A673 (cell line): ENCODE measurements around the gene PIPOX. TPM values are rescaled to one million over a fixed set of nuclear protein-coding genes. Genes with fewer than 3 reads are reported as not detected.
A peak's percentile ranks its signal among the peaks of the same experiment; 100 is the strongest.

Source experiments
- BruUV-seq: library from RNA; stranded (reverse); fragments of 400-500 nt; replicated peaks from 2 replicates; lab custom pipeline; 2021; lab: Mats Ljungman, UMichigan
- CTCF ChIA-PET: fragments of 300-600 bp; sonication (Branson Sonifier 250); formaldehyde crosslinking; loops from one replicate; lab custom pipeline; 2022; ENCODE audit warnings: antibody characterized with exemption; lab: Charles Lee
- POLR2A ChIA-PET: fragments of 300-600 bp; sonication (Branson Sonifier 250); formaldehyde crosslinking; loops from one replicate; lab custom pipeline; 2022; ENCODE audit warnings: antibody characterized with exemption; ENCODE audit not compliant: low non-redundant PET; lab: Charles Lee
- DNase-seq: peaks from one replicate; pipeline ENCODE4 v3.0.0-alpha.2; 2015; ENCODE audit warnings: low spot score
- H3K27ac ChIP-seq: fragments of 200-600 bp; sonication (generic); 2 replicates; pipeline ENCODE4 v1.5.1; 2016; ENCODE audit warnings: mixed run types, low read depth, mild to moderate bottlenecking, mixed read lengths, antibody characterized with exemption, low read length; ENCODE audit not compliant: poor library complexity, severe bottlenecking
- H3K27me3 ChIP-seq: fragments of 200-600 bp; sonication (generic); replicated peaks from 2 replicates; pipeline ENCODE4 v1.6.1; 2017; ENCODE audit warnings: mixed run types, low read depth, mild to moderate bottlenecking, mixed read lengths, antibody characterized with exemption, low read length; ENCODE audit not compliant: insufficient read depth, poor library complexity
- H3K36me3 ChIP-seq: fragments of 200-600 bp; sonication (generic); 2 replicates; pipeline ENCODE4 v1.6.1; 2016; ENCODE audit warnings: mixed run types, mild to moderate bottlenecking, mixed read lengths, antibody characterized with exemption, low read length; ENCODE audit not compliant: insufficient read depth, poor library complexity, severe bottlenecking
- H3K4me1 ChIP-seq: fragments of 200-600 bp; sonication (generic); 2 replicates; pipeline ENCODE4 v1.6.1; 2017; ENCODE audit warnings: mixed run types, mild to moderate bottlenecking, mixed read lengths, antibody characterized with exemption, low read length; ENCODE audit not compliant: insufficient read depth, poor library complexity, severe bottlenecking
- H3K4me3 ChIP-seq: fragments of 200-600 bp; sonication (generic); 2 replicates; pipeline ENCODE4 v1.5.1; 2016; ENCODE audit warnings: low read depth, mixed run types, mild to moderate bottlenecking, mixed read lengths, low read length; ENCODE audit not compliant: poor library complexity, severe bottlenecking
- H3K9me3 ChIP-seq: fragments of 200-600 bp; sonication (generic); 2 replicates; pipeline ENCODE4 v1.6.1; 2016; ENCODE audit warnings: mixed run types, low read depth, mild to moderate bottlenecking, mixed read lengths, antibody characterized with exemption, low read length; ENCODE audit not compliant: poor library complexity, severe bottlenecking
- CTCF ChIP-seq: fragments of 300-800, 200-600 bp; sonication (generic); conservative IDR thresholded peaks from 2 replicates; pipeline ENCODE4 v1.5.1; 2017; ENCODE audit warnings: low read depth, mild to moderate bottlenecking, antibody characterized with exemption, low read length, moderate library complexity, mixed read lengths
- EZH2 ChIP-seq: fragments of 200-600 bp; sonication (generic); IDR thresholded peaks from 2 replicates; pipeline ENCODE4 v1.6.1; 2017; ENCODE audit warnings: borderline replicate concordance, low read depth, mild to moderate bottlenecking, mixed read lengths, antibody characterized with exemption, low read length; ENCODE audit not compliant: poor library complexity, severe bottlenecking
- intact Hi-C: fragments of 100-400 bp; cut with micrococcal nuclease; formaldehyde crosslinking; loops from one replicate; pipeline ENCODE4 v1.10.0; 2022; ENCODE audit not compliant: unreplicated experiment
- total RNA-seq: library from RNA; stranded (reverse); gene quantifications from 2 replicates; pipeline ENCODE4 v1.2.3, GENCODE V29; 2021

PIPOX gene
- total RNA-seq, 1 experiment from 2014 or later: 8.8 TPM

GRCh38 chr17:29080965-29081364, 38.0 kb downstream of the PIPOX start:
- Histone ChIP-seq H3K4me3 (no peak overlapping the region), H3K27me3 (no peaks in the 10 kb centered on the region), H3K27ac (no peak overlapping the region), H3K36me3 (no peaks in the 10 kb centered on the region), H3K9me3 (no peaks in the 10 kb centered on the region), H3K4me1 (peaks cover 47% of the 10 kb centered on the region)
- no TSS peak for BruUV-seq
- no peak for DNase-seq
- intact Hi-C loops: no loop called here
- TF ChIP-seq CTCF: no peak
- no peak for TF ChIP-seq EZH2
- ChIA-PET POLR2A (no interaction called here), CTCF (no interaction called here)

GRCh38 chr17:29084541-29085146, 41.7 kb downstream of the PIPOX start:
- H3K4me1 ChIP-seq: peaks cover 23% of the 10 kb centered on the region
- BruUV-seq: no TSS peak
- DNase-seq: peak; percentile 54
- H3K9me3 ChIP-seq: no peaks in the 10 kb centered on the region
- ChIA-PET CTCF (interaction anchor here (0.5 kb wide), 1 partner anchor 121 kb away, joined by 7 read pairs; no protein-coding TSS in a partner anchor), POLR2A (no interaction called here)
- no peak overlapping the region for H3K4me3 ChIP-seq
- peak overlapping the region; percentile 54 for H3K27ac ChIP-seq
- intact Hi-C loops: no loop called here
- no peak for TF ChIP-seq CTCF
- no peak for TF ChIP-seq EZH2
- peaks cover 5% of the 10 kb centered on the region for H3K36me3 ChIP-seq
- H3K27me3 ChIP-seq: no peaks in the 10 kb centered on the region

GRCh38 chr17:29085223-29085622, 42.3 kb downstream of the PIPOX start:
- intact Hi-C loops: no loop called here
- H3K4me3 ChIP-seq: no peak overlapping the region
- no peak for DNase-seq
- H3K36me3 ChIP-seq: peaks cover 8% of the 10 kb centered on the region
- CTCF ChIA-PET: interaction anchor here (0.5 kb wide), 1 partner anchor 121 kb away, joined by 7 read pairs; no protein-coding TSS in a partner anchor
- H3K27me3 ChIP-seq: no peaks in the 10 kb centered on the region
- BruUV-seq: no TSS peak
- TF ChIP-seq CTCF (no peak), EZH2 (no peak)
- no peaks in the 10 kb centered on the region for H3K9me3 ChIP-seq
- peak overlapping the region; percentile 54 for H3K27ac ChIP-seq
- POLR2A ChIA-PET: no interaction called here
- H3K4me1 ChIP-seq: peaks cover 27% of the 10 kb centered on the region
